ENCODE measurements around the gene AMBRA1. TPM values are rescaled to one million over a fixed set of nuclear protein-coding genes. Genes with fewer than 3 reads are reported as not detected.

Gene AMBRA1
- total and polyA plus RNA-seq, 9 donors = 9.6 to 15.8 (median 13.5) TPM

- Histone ChIP-seq H3K36me3 (ENCODE audit: control insufficient read depth, insufficient read depth, low read length) (no peaks in the 10 kb centered on the region), H3K4me1 (ENCODE audit: control insufficient read depth, insufficient read depth, low read length) (no peaks in the 10 kb centered on the region), H3K4me3 (ENCODE audit: low read length) (no peak overlapping the region), H3K27ac (ENCODE audit: low read length) (no peak overlapping the region), H3K9me3 (replicated peaks; ENCODE audit: control insufficient read depth, low read depth, low read length) (peaks cover 2% of the 10 kb centered on the region), H3K27me3 (ENCODE audit: control insufficient read depth, insufficient read depth, low read length) (no peaks in the 10 kb centered on the region)
- WGBS (ENCODE audit: insufficient coverage) = no CpG with 5 or more reads among the region's 1 CpG
- DNase-seq = no peak
Measured at GRCh38 chr11:46577058-46577457, 16.8 kb downstream of the AMBRA1 start.

GRCh38 chr11:46574656-46575055 is 19.2 kb downstream of the AMBRA1 start:
- WGBS (ENCODE audit: insufficient coverage) = no CpG with 5 or more reads among the region's 1 CpG
- Histone ChIP-seq H3K27ac (ENCODE audit: low read length) (no peak overlapping the region), H3K4me1 (ENCODE audit: control insufficient read depth, insufficient read depth, low read length) (no peaks in the 10 kb centered on the region), H3K4me3 (ENCODE audit: low read length) (no peak overlapping the region), H3K27me3 (ENCODE audit: control insufficient read depth, insufficient read depth, low read length) (no peaks in the 10 kb centered on the region), H3K36me3 (ENCODE audit: control insufficient read depth, insufficient read depth, low read length) (no peaks in the 10 kb centered on the region), H3K9me3 (replicated peaks; ENCODE audit: control insufficient read depth, low read depth, low read length) (peaks cover 2% of the 10 kb centered on the region)
- no peak for DNase-seq

- WGBS (ENCODE audit: insufficient coverage) = 80% methylated on average over 1 of the region's 2 CpGs
- no peaks in the 10 kb centered on the region for H3K27me3 ChIP-seq (ENCODE audit: control insufficient read depth, insufficient read depth, low read length)
Measured at GRCh38 chr11:46570790-46571398, 22.9 kb downstream of the AMBRA1 start.

GRCh38 chr11:46565232-46565840 is 28.5 kb downstream of the AMBRA1 start:
- Histone ChIP-seq H3K36me3 (ENCODE audit: control insufficient read depth, insufficient read depth, low read length) (no peaks in the 10 kb centered on the region), H3K27ac (ENCODE audit: low read length) (no peak overlapping the region), H3K9me3 (replicated peaks; ENCODE audit: control insufficient read depth, low read depth, low read length) (no peaks in the 10 kb centered on the region), H3K4me1 (ENCODE audit: control insufficient read depth, insufficient read depth, low read length) (no peaks in the 10 kb centered on the region), H3K27me3 (ENCODE audit: control insufficient read depth, insufficient read depth, low read length) (no peaks in the 10 kb centered on the region), H3K4me3 (ENCODE audit: low read length) (no peak overlapping the region)
- DNase-seq = no peak
- 83% methylated on average over 1 of the region's 7 CpGs for WGBS (ENCODE audit: insufficient coverage)

More at GRCh38 chr11:46570790-46571398, 22.9 kb downstream of the AMBRA1 start:
- Histone ChIP-seq H3K4me3 (ENCODE audit: low read length) (no peak overlapping the region), H3K4me1 (ENCODE audit: control insufficient read depth, insufficient read depth, low read length) (no peaks in the 10 kb centered on the region), H3K27ac (ENCODE audit: low read length) (no peak overlapping the region), H3K9me3 (replicated peaks; ENCODE audit: control insufficient read depth, low read depth, low read length) (peaks cover 2% of the 10 kb centered on the region), H3K36me3 (ENCODE audit: control insufficient read depth, insufficient read depth, low read length) (no peaks in the 10 kb centered on the region)
- no peak for DNase-seq

- H3K9me3 ChIP-seq (replicated peaks; ENCODE audit: control insufficient read depth, low read depth, low read length) = no peaks in the 10 kb centered on the region
- H3K4me3 ChIP-seq (ENCODE audit: low read length) = no peak overlapping the region
- no peaks in the 10 kb centered on the region for H3K27me3 ChIP-seq (ENCODE audit: control insufficient read depth, insufficient read depth, low read length)
- DNase-seq = no peak
- no peaks in the 10 kb centered on the region for H3K36me3 ChIP-seq (ENCODE audit: control insufficient read depth, insufficient read depth, low read length)
- no CpG with 5 or more reads among the region's 1 CpG for WGBS (ENCODE audit: insufficient coverage)
- H3K27ac ChIP-seq (ENCODE audit: low read length) = no peak overlapping the region
- no peaks in the 10 kb centered on the region for H3K4me1 ChIP-seq (ENCODE audit: control insufficient read depth, insufficient read depth, low read length)
Measured at GRCh38 chr11:46564459-46564858, 29.4 kb downstream of the AMBRA1 start.

GRCh38 chr11:46562527-46562926 is 31.3 kb downstream of the AMBRA1 start:
- no peaks in the 10 kb centered on the region for H3K9me3 ChIP-seq (replicated peaks; ENCODE audit: control insufficient read depth, low read depth, low read length)
- no CpG with 5 or more reads among the region's 5 CpGs for WGBS (ENCODE audit: insufficient coverage)
- H3K27ac ChIP-seq (ENCODE audit: low read length) = no peak overlapping the region
- no peaks in the 10 kb centered on the region for H3K4me1 ChIP-seq (ENCODE audit: control insufficient read depth, insufficient read depth, low read length)
- no peak for DNase-seq
- no peaks in the 10 kb centered on the region for H3K36me3 ChIP-seq (ENCODE audit: control insufficient read depth, insufficient read depth, low read length)
- H3K4me3 ChIP-seq (ENCODE audit: low read length) = no peak overlapping the region
- no peaks in the 10 kb centered on the region for H3K27me3 ChIP-seq (ENCODE audit: control insufficient read depth, insufficient read depth, low read length)

- no CpG with 5 or more reads among the region's 6 CpGs for WGBS (ENCODE audit: insufficient coverage)
- H3K9me3 ChIP-seq (replicated peaks; ENCODE audit: control insufficient read depth, low read depth, low read length) = no peaks in the 10 kb centered on the region
- H3K4me1 ChIP-seq (ENCODE audit: control insufficient read depth, insufficient read depth, low read length) = no peaks in the 10 kb centered on the region
- peak overlapping the region; percentile 11 for H3K4me3 ChIP-seq (ENCODE audit: low read length)
- H3K27ac ChIP-seq (ENCODE audit: low read length) = peak overlapping the region; percentile 65
- no peaks in the 10 kb centered on the region for H3K27me3 ChIP-seq (ENCODE audit: control insufficient read depth, insufficient read depth, low read length)
- no peaks in the 10 kb centered on the region for H3K36me3 ChIP-seq (ENCODE audit: control insufficient read depth, insufficient read depth, low read length)
- DNase-seq = peak; percentile 58
Measured at GRCh38 chr11:46560300-46560991, 33.4 kb downstream of the AMBRA1 start.

- no peaks in the 10 kb centered on the region for H3K36me3 ChIP-seq (ENCODE audit: control insufficient read depth, insufficient read depth, low read length)
- H3K27me3 ChIP-seq (ENCODE audit: control insufficient read depth, insufficient read depth, low read length) = no peaks in the 10 kb centered on the region
- no peak for DNase-seq
- no peak overlapping the region for H3K4me3 ChIP-seq (ENCODE audit: low read length)
- H3K27ac ChIP-seq (ENCODE audit: low read length) = no peak overlapping the region
- no peaks in the 10 kb centered on the region for H3K9me3 ChIP-seq (replicated peaks; ENCODE audit: control insufficient read depth, low read depth, low read length)
- no CpG with 5 or more reads among the region's 1 CpG for WGBS (ENCODE audit: insufficient coverage)
- no peaks in the 10 kb centered on the region for H3K4me1 ChIP-seq (ENCODE audit: control insufficient read depth, insufficient read depth, low read length)
Measured at GRCh38 chr11:46559815-46560214, 34.0 kb downstream of the AMBRA1 start.

- no peaks in the 10 kb centered on the region for H3K36me3 ChIP-seq (ENCODE audit: control insufficient read depth, insufficient read depth, low read length)
- H3K4me1 ChIP-seq (ENCODE audit: control insufficient read depth, insufficient read depth, low read length) = no peaks in the 10 kb centered on the region
Measured at GRCh38 chr11:46557684-46558151, 36.1 kb downstream of the AMBRA1 start.

GRCh38 chr11:46555267-46556054 is 38.4 kb downstream of the AMBRA1 start:
- no peaks in the 10 kb centered on the region for H3K27me3 ChIP-seq (ENCODE audit: control insufficient read depth, insufficient read depth, low read length)
- H3K9me3 ChIP-seq (replicated peaks; ENCODE audit: control insufficient read depth, low read depth, low read length) = no peaks in the 10 kb centered on the region
- H3K27ac ChIP-seq (ENCODE audit: low read length) = peak overlapping the region; percentile 22
- no CpG with 5 or more reads among the region's 2 CpGs for WGBS (ENCODE audit: insufficient coverage)
- peak; percentile 52 for DNase-seq
- H3K4me1 ChIP-seq (ENCODE audit: control insufficient read depth, insufficient read depth, low read length) = no peaks in the 10 kb centered on the region
- no peak overlapping the region for H3K4me3 ChIP-seq (ENCODE audit: low read length)
- no peaks in the 10 kb centered on the region for H3K36me3 ChIP-seq (ENCODE audit: control insufficient read depth, insufficient read depth, low read length)

More at GRCh38 chr11:46557684-46558151, 36.1 kb downstream of the AMBRA1 start:
- Histone ChIP-seq H3K9me3 (replicated peaks; ENCODE audit: control insufficient read depth, low read depth, low read length) (no peaks in the 10 kb centered on the region), H3K27me3 (ENCODE audit: control insufficient read depth, insufficient read depth, low read length) (no peaks in the 10 kb centered on the region), H3K4me3 (ENCODE audit: low read length) (no peak overlapping the region), H3K27ac (ENCODE audit: low read length) (no peak overlapping the region)
- DNase-seq = no peak
- 92% methylated on average over 2 of the region's 7 CpGs for WGBS (ENCODE audit: insufficient coverage)
